Astrocyte of the spinal cord (primary cell): ENCODE measurements around the gene METTL26.

Experiments used
- DNase-seq: peaks from one replicate; pipeline ENCODE4 v3.0.0; 2011; ENCODE audit warnings: low read depth, low spot score
- H3K4me3 ChIP-seq: 2 replicates; pipeline ENCODE4 v1.5.1; 2011; ENCODE audit warnings: low read depth, mild to moderate bottlenecking, low read length, moderate library complexity
- CTCF ChIP-seq: IDR thresholded peaks from 2 replicates; pipeline ENCODE4 v1.5.1; 2012; ENCODE audit warnings: low read depth, mild to moderate bottlenecking, low read length, inconsistent platforms
- in situ Hi-C: cut with HindIII; loops from 2 replicates; pipeline ENCODE4 v1.10.0; 2017; ENCODE audit warnings: low sequenced_read_pairs

Gene METTL26

GRCh38 chr16:590815-591200 lies 45.3 kb downstream of the METTL26 start:
- peak overlapping the region; percentile 81 for H3K4me3 ChIP-seq
- TF ChIP-seq CTCF, result no peak
- no peak for DNase-seq
- in situ Hi-C loops, result no loop called here

- peak overlapping the region; percentile 81 for H3K4me3 ChIP-seq
- TF ChIP-seq CTCF, result no peak
- peak; percentile 41 for DNase-seq
- in situ Hi-C loops, result no loop called here
These were observed 45.8 kb downstream of the METTL26 start for GRCh38 chr16:590188-590814.

GRCh38 chr16:589658-590187 lies 46.4 kb downstream of the METTL26 start, which contains the start of gene RAB40C:
Gene RAB40C (plus strand): TSS chr16:590066. CDS start chr16:590292, 226 bp downstream.
- TF ChIP-seq CTCF, result no peak
- H3K4me3 ChIP-seq, result peak within 1 kb of the TSS; percentile 81
- in situ Hi-C loops, result no loop called here
- peak; percentile 99 for DNase-seq

- peak overlapping the region; percentile 72 for H3K4me3 ChIP-seq
- in situ Hi-C loops, result no loop called here
- no peak for TF ChIP-seq CTCF
- DNase-seq, result peak; percentile 97
These were observed 47.0 kb downstream of the METTL26 start for GRCh38 chr16:588889-589657.

- H3K4me3 ChIP-seq, result peak overlapping the region; percentile 72
- DNase-seq, result peak; percentile 65
- in situ Hi-C loops, result no loop called here
- TF ChIP-seq CTCF, result no peak
These were observed 47.5 kb downstream of the METTL26 start for GRCh38 chr16:588639-588888.

- no peak for TF ChIP-seq CTCF
- in situ Hi-C loops, result no loop called here
- H3K4me3 ChIP-seq, result no peak overlapping the region
- DNase-seq, result no peak
These were observed 49.2 kb downstream of the METTL26 start for GRCh38 chr16:586645-587590.
